H1 (cell line): ENCODE results near the gene PRR36. TPM values are rescaled to one million over a fixed set of nuclear protein-coding genes. Genes with fewer than 3 reads are reported as not detected.

ENCODE experiments used
- CTCF ChIA-PET: fragments of 300-600 bp; sonication (Branson Sonifier 250); formaldehyde crosslinking; loops from one replicate; lab custom pipeline; 2021; ENCODE audit not compliant: partially characterized antibody; lab: Charles Lee
- POLR2A ChIA-PET: fragments of 300-600 bp; sonication (Branson Sonifier 250); formaldehyde crosslinking; loops from one replicate; lab custom pipeline; 2021; ENCODE audit warnings: inconsistent platforms; ENCODE audit not compliant: partially characterized antibody; lab: Charles Lee
- DNase-seq, 2 experiments: peaks; one replicate each; pipeline versions ENCODE4 v3.0.0 to v3.0.0-alpha.2; 2010 to 2022; ENCODE audit warnings: low spot score in 2 of 2, low read depth in 1 of 2, mixed read lengths in 1 of 2
- FAIRE-seq: peaks from 2 replicates; lab custom pipeline; 2011; peaks lifted over from hg19 to GRCh38; lab: Jason Lieb, UNC
- H2AFZ ChIP-seq: 2 replicates; pipeline ENCODE4 v1.8.1; 2012; ENCODE audit warnings: low read length, inconsistent platforms
- H2AK5ac ChIP-seq: 2 replicates; pipeline ENCODE4 v1.6.1; 2013; ENCODE audit warnings: low read depth, low read length
- H2BK120ac ChIP-seq: replicated peaks from 2 replicates; pipeline ENCODE3; 2013; ENCODE audit warnings: low read depth, low read length, inconsistent platforms
- H2BK12ac ChIP-seq: 2 replicates; pipeline ENCODE4 v1.6.1; 2013; ENCODE audit warnings: low read depth, low read length
- H2BK15ac ChIP-seq: 2 replicates; pipeline ENCODE4 v1.6.1; 2013; ENCODE audit warnings: low read length
- H2BK20ac ChIP-seq: 2 replicates; pipeline ENCODE4 v1.6.1; 2013; ENCODE audit warnings: low read length
- H2BK5ac ChIP-seq: 2 replicates; pipeline ENCODE4 v1.6.1; 2013; ENCODE audit warnings: low read depth, low read length
- H3K14ac ChIP-seq: 2 replicates; pipeline ENCODE4 v1.6.1; 2013; ENCODE audit warnings: inconsistent platforms; ENCODE audit not compliant: insufficient read length
- H3K18ac ChIP-seq: 2 replicates; pipeline ENCODE4 v1.6.1; 2013; ENCODE audit warnings: low read length; ENCODE audit errors: extremely low read depth
- H3K23ac ChIP-seq: 2 replicates; pipeline ENCODE4 v1.6.1; 2013; ENCODE audit warnings: inconsistent platforms; ENCODE audit not compliant: insufficient read length
- H3K23me2 ChIP-seq: 2 replicates; pipeline ENCODE4 v1.6.1; 2013; ENCODE audit warnings: low read depth, low read length
- H3K27ac ChIP-seq: 2 replicates; pipeline ENCODE4 v1.6.1; 2011; ENCODE audit warnings: low read depth, low read length, inconsistent platforms
- H3K27me3 ChIP-seq, 4 experiments: replicated peaks in 1 of 4; 1 replicate in 1 of 4; 2 replicates in 3 of 4; pipeline versions ENCODE4 v1.6.1 to v1.8.1; 2011 to 2013; ENCODE audit warnings: low read length in 3 of 4, mild to moderate bottlenecking in 3 of 4, inconsistent platforms in 2 of 4, mixed read lengths in 2 of 4, moderate library complexity in 1 of 4; ENCODE audit not compliant: control insufficient read depth in 3 of 4, insufficient read depth in 3 of 4; ENCODE audit errors: extremely low read depth in 1 of 4
- H3K36me3 ChIP-seq, 4 experiments: 2 replicates each; pipeline versions ENCODE4 v1.6.1 to v1.8.1; 2011 to 2013; ENCODE audit warnings: mild to moderate bottlenecking in 4 of 4, low read length in 3 of 4, moderate library complexity in 2 of 4, control low read depth in 1 of 4, inconsistent platforms in 1 of 4; ENCODE audit not compliant: insufficient read depth in 4 of 4, control insufficient read depth in 2 of 4
- H3K4ac ChIP-seq: replicated peaks from 2 replicates; pipeline ENCODE3; 2013; ENCODE audit warnings: low read length, low read depth, mixed read lengths, inconsistent platforms; ENCODE audit not compliant: insufficient read length
- H3K4me1 ChIP-seq, 4 experiments: replicated peaks in 1 of 4; 1 replicate in 1 of 4; 2 replicates in 3 of 4; pipeline versions ENCODE4 v1.6.1 to v1.8.1; 2011 to 2013; ENCODE audit warnings: low read length in 3 of 4, inconsistent platforms in 2 of 4, mixed read lengths in 1 of 4; ENCODE audit not compliant: insufficient read depth in 4 of 4, control insufficient read depth in 3 of 4
- H3K4me2 ChIP-seq, 2 experiments: 2 replicates each; pipeline versions ENCODE4 v1.6.1 to v1.8.1; 2011 to 2013; ENCODE audit warnings: low read depth in 2 of 2, low read length in 2 of 2, control low read depth in 1 of 2, inconsistent platforms in 1 of 2, mild to moderate bottlenecking in 1 of 2; ENCODE audit not compliant: insufficient read depth in 1 of 2
- H3K4me3 ChIP-seq, 4 experiments: fragments of 200-600, 300-600 bp in 1 of 4; sonication (generic), shearing (Covaris generic), sonication (Bioruptor Twin) in 1 of 4; 2 replicates each; pipeline versions ENCODE4 v1.5.1 to v1.8.1; 2011 to 2016; ENCODE audit warnings: low read length in 4 of 4, low read depth in 3 of 4, control low read depth in 2 of 4, inconsistent platforms in 2 of 4, mild to moderate bottlenecking in 2 of 4, mixed read lengths in 1 of 4, moderate library complexity in 1 of 4; ENCODE audit not compliant: insufficient read depth in 2 of 4; ENCODE audit errors: extremely low read depth in 1 of 4
- H3K56ac ChIP-seq: replicated peaks from 2 replicates; pipeline ENCODE3; 2013; ENCODE audit warnings: low read depth, mild to moderate bottlenecking, mixed read lengths, low read length, inconsistent platforms; ENCODE audit not compliant: insufficient read length
- H3K79me1 ChIP-seq: 2 replicates; pipeline ENCODE4 v1.6.1; 2013; ENCODE audit warnings: low read depth, low read length, control low read depth
- H3K79me2 ChIP-seq, 2 experiments: 2 replicates each; pipeline versions ENCODE4 v1.6.1 to v1.8.1; 2012 to 2013; ENCODE audit warnings: low read length in 2 of 2, mild to moderate bottlenecking in 2 of 2, inconsistent platforms in 1 of 2; ENCODE audit not compliant: insufficient read depth in 2 of 2, control insufficient read depth in 1 of 2
- H3K9ac ChIP-seq, 4 experiments: replicated peaks in 1 of 4; 1 replicate in 1 of 4; 2 replicates in 3 of 4; pipeline versions ENCODE4 v1.6.1 to v1.8.1; 2011 to 2013; ENCODE audit warnings: low read depth in 3 of 4, low read length in 3 of 4, control low read depth in 2 of 4, mild to moderate bottlenecking in 2 of 4, moderate library complexity in 2 of 4, inconsistent platforms in 1 of 4; ENCODE audit errors: extremely low read depth in 1 of 4
- H3K9me3 ChIP-seq, 2 experiments: 2 replicates each; pipeline versions ENCODE4 v1.6.1 to v1.8.1; 2012 to 2013; ENCODE audit warnings: mild to moderate bottlenecking in 2 of 2, moderate library complexity in 2 of 2, control low read depth in 1 of 2, inconsistent platforms in 1 of 2, low read depth in 1 of 2, low read length in 1 of 2, mixed read lengths in 1 of 2; ENCODE audit not compliant: insufficient read depth in 2 of 2
- H4K20me1 ChIP-seq, 2 experiments: replicated peaks in 1 of 2; 2 replicates each; pipeline versions ENCODE3 to v1.8.1; 2011 to 2013; ENCODE audit warnings: inconsistent platforms in 2 of 2, low read length in 2 of 2, mild to moderate bottlenecking in 1 of 2; ENCODE audit not compliant: insufficient read depth in 2 of 2, control insufficient read depth in 1 of 2
- H4K5ac ChIP-seq: 2 replicates; pipeline ENCODE4 v1.6.1; 2013; ENCODE audit warnings: low read length, low read depth, mixed read lengths, inconsistent platforms; ENCODE audit not compliant: insufficient read length
- H4K8ac ChIP-seq: 2 replicates; pipeline ENCODE4 v1.8.0; 2013; ENCODE audit warnings: mild to moderate bottlenecking, moderate library complexity, low read length, inconsistent platforms; ENCODE audit not compliant: insufficient read depth; ENCODE audit errors: extremely low read depth
- H4K91ac ChIP-seq: replicated peaks from 2 replicates; pipeline ENCODE3; 2013; ENCODE audit warnings: low read length, mixed read lengths, inconsistent platforms; ENCODE audit not compliant: insufficient read length
- CBX8 ChIP-seq: fragments of 300-800, 300-1000 bp; sonication (generic); IDR thresholded peaks from 2 replicates; pipeline ENCODE4 v1.7.1; 2016; ENCODE audit warnings: low read depth, low read length, borderline replicate concordance
- EZH2 ChIP-seq: fragments of 200-600 bp; sonication (generic); IDR thresholded peaks from 2 replicates; pipeline ENCODE4 v1.7.1; 2012; ENCODE audit warnings: low read depth, mild to moderate bottlenecking, moderate library complexity, low read length, inconsistent platforms; ENCODE audit not compliant: severe bottlenecking
- MAFK ChIP-seq: IDR thresholded peaks from 2 replicates; pipeline ENCODE4 v1.6.1; 2012; ENCODE audit warnings: low read depth, mild to moderate bottlenecking, improper control_type of control experiment, low read length
- WGBS, 2 experiments: shearing (Covaris generic) in 1 of 2; methylation state at CpG; one replicate each; pipeline versions ENCODE4 v1.1.6 to v1.1.7; 2013 to 2015; ENCODE audit warnings: low lambda C conversion rate in 2 of 2, mixed read lengths in 2 of 2, inconsistent platforms in 1 of 2, low coverage in 1 of 2, missing lambda C conversion rate in 1 of 2; ENCODE audit not compliant: insufficient replicate concordance in 2 of 2, insufficient coverage in 1 of 2, insufficient read length in 1 of 2; ENCODE audit errors: extremely low coverage in 1 of 2, missing lambda C conversion rate in 1 of 2; 5-methylcytosine and 5-hydroxymethylcytosine counted together
- polyA plus RNA-seq, 7 experiments: library from polyadenylated mRNA; depleted of rRNA in 3 of 7; stranded (reverse) in 5 of 7; unstranded in 2 of 7; fragments of >200 nt in 5 of 7; fragments of 200-250 nt in 2 of 7; gene quantifications; 1 replicate in 5 of 7; 2 replicates in 1 of 7; 4 replicates in 1 of 7; pipeline versions ENCODE4 v1.2.1 to v1.2.3, GENCODE V29; 2011 to 2013; ENCODE audit warnings: missing spikeins in 2 of 7, mixed read lengths in 2 of 7
- total RNA-seq: library from RNA; stranded (reverse); fragmentation: NEBNext Ultra II Directional; extraction: Animal tissue kit (Norgen Biotek cat#: 25700); gene quantifications from 2 replicates; pipeline ENCODE4 v1.2.1, GENCODE V29; 2021
- TF ChIP-seq, protein P1 (sequence below), 3 experiments: IDR thresholded peaks; 1 replicate in 2 of 3; 2 replicates in 1 of 3; pipeline versions ENCODE4 v1.5.1 to v1.6.1; 2011; ENCODE audit warnings: low read length in 3 of 3, mild to moderate bottlenecking in 3 of 3, inconsistent platforms in 2 of 3, low read depth in 1 of 3, moderate library complexity in 1 of 3; ENCODE audit not compliant: insufficient read depth in 1 of 3; ENCODE audit errors: control extremely low read depth in 1 of 3
- TF ChIP-seq, protein P2 (sequence below): IDR thresholded peaks from 2 replicates; pipeline ENCODE4 v1.6.1; 2011; ENCODE audit warnings: low read length, improper control_type of control experiment

The PRR36 gene
- total and polyA plus RNA-seq, 2 of the 8 experiments (the other 6 are each of a cell fraction or from before 2014, with no cell fraction given): 1.6 to 23.9 TPM

DNA sequence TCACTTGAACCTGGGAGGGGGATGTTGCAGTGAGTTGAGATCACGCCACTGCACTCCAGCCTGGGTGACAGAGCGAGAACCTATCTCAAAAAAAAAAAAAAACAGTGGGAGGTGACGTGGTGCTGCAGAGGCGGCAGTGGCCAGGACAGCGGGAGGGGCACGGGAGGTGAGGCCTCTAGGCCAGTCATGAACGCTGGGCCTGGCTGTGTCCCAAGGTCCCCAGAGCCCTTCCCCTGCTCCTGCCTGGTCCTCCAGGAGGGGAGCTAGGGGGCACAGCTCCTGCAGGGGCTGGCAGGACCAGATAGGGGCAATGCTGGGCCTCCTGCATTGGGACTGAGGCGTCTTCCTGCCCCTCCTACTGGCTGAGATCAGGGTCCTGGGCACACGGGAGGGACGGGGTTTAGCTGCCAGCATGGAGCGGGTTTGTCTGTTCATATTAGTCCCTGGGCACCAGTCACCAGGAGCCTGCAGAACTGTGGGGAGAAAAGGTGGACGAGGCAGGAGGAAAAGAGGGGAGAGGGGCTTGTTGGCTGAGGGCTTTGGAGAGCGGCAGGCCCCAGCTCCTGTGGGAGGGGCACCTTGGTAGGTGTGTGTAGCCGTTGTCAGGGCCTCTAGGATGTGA is 34.0 kb upstream of the PRR36 start:
- no peak for FAIRE-seq
- Histone ChIP-seq H3K36me3 (peaks cover 5 to 30% (median 16%) of the 10 kb centered on the region in 4 experiments; a peak in 5 of 8 replicates), H3K4ac (no peak overlapping the region), H2AK5ac (no peak overlapping the region), H2BK20ac (no peak overlapping the region), H2BK120ac (no peak overlapping the region), H3K27ac (no peak overlapping the region), H3K4me2 (no peak overlapping the region), H2BK12ac (no peak overlapping the region), H3K23me2 (peaks cover 6% of the 10 kb centered on the region; the same call in 1 of the 2 replicates), H3K27me3 (no peaks in the 10 kb centered on the region), H2BK5ac (no peak overlapping the region), H3K79me2 (peaks cover 0 to 22% of the 10 kb centered on the region in 2 experiments; a peak in 2 of 4 replicates), H3K14ac (no peak overlapping the region), H3K23ac (no peak overlapping the region), H4K5ac (no peak overlapping the region), H4K8ac (no peak overlapping the region), H3K79me1 (peaks cover 11% of the 10 kb centered on the region), H4K20me1 (peaks cover 5 to 19% of the 10 kb centered on the region in 2 experiments), H3K9me3 (no peaks in the 10 kb centered on the region), H2AFZ (no peak overlapping the region), H4K91ac (no peak overlapping the region), H3K4me1 (peaks cover 0 to 6% (median 4%) of the 10 kb centered on the region in 4 experiments; a peak in 5 of 7 replicates), H2BK15ac (no peak overlapping the region), H3K18ac (no peak overlapping the region), H3K9ac (no peak overlapping the region), H3K56ac (no peak overlapping the region), H3K4me3 (no peak overlapping the region)
- 92% methylated on average over 10 of the region's 14 CpGs; no CpG with 5 or more reads in 1 of the 2 experiments for WGBS, 2 experiments
- ChIA-PET POLR2A (interaction anchor here (1.0 to 2.3 kb wide), 8 partner anchors 8 to 50 kb away, joined by 4 to 12 read pairs (median 6); partner anchors contain the start of gene TIMM44), CTCF (interaction anchor here (0.8 to 1.8 kb wide), 9 partner anchors 8 to 186 kb away, joined by 3 to 12 read pairs (median 4); no protein-coding TSS in a partner anchor)
- DNase-seq: no peak
- TF ChIP-seq, protein P1, sequence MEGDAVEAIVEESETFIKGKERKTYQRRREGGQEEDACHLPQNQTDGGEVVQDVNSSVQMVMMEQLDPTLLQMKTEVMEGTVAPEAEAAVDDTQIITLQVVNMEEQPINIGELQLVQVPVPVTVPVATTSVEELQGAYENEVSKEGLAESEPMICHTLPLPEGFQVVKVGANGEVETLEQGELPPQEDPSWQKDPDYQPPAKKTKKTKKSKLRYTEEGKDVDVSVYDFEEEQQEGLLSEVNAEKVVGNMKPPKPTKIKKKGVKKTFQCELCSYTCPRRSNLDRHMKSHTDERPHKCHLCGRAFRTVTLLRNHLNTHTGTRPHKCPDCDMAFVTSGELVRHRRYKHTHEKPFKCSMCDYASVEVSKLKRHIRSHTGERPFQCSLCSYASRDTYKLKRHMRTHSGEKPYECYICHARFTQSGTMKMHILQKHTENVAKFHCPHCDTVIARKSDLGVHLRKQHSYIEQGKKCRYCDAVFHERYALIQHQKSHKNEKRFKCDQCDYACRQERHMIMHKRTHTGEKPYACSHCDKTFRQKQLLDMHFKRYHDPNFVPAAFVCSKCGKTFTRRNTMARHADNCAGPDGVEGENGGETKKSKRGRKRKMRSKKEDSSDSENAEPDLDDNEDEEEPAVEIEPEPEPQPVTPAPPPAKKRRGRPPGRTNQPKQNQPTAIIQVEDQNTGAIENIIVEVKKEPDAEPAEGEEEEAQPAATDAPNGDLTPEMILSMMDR (IDR thresholded peaks at IDR 0.05; ENCODE audit: control extremely low read depth in 1 of 3, insufficient read depth in 1 of 3, low read depth in 1 of 3, low read length in 3 of 3): peak; percentile 7 to 17 (median 10); a peak in 2 of 4 replicates
- TF ChIP-seq, protein P2, sequence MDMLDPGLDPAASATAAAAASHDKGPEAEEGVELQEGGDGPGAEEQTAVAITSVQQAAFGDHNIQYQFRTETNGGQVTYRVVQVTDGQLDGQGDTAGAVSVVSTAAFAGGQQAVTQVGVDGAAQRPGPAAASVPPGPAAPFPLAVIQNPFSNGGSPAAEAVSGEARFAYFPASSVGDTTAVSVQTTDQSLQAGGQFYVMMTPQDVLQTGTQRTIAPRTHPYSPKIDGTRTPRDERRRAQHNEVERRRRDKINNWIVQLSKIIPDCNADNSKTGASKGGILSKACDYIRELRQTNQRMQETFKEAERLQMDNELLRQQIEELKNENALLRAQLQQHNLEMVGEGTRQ: no peak
- no peak for TF ChIP-seq CBX8
- TF ChIP-seq MAFK: no peak
- no peak for TF ChIP-seq EZH2
